HepG2 (cell line): ENCODE data around the gene SLIT1. TPM values are rescaled to one million over a fixed set of nuclear protein-coding genes. Genes with fewer than 3 reads are reported as not detected.
A peak's percentile ranks its signal among the peaks of the same experiment; 100 is the strongest.

Experiments used
- E2F5 ChIP-seq: sonication (generic); formaldehyde crosslinking; conservative IDR thresholded peaks from 2 replicates; pipeline ENCODE4 v1.4.0; 2020; ENCODE audit warnings: missing genetic modification reagents
- EHMT2 ChIP-seq: fragments of 200-600 bp; sonication (generic); IDR thresholded peaks from 2 replicates; pipeline ENCODE4 v1.7.0; 2017; ENCODE audit warnings: antibody characterized with exemption, low read depth, low read length, borderline replicate concordance
- FOSL2 ChIP-seq: sonication (generic); formaldehyde crosslinking; IDR thresholded peaks from 2 replicates; pipeline ENCODE4 v1.4.0; 2020; ENCODE audit warnings: missing genetic modification reagents
- FOXK1 ChIP-seq: sonication (generic); formaldehyde crosslinking; IDR thresholded peaks from 2 replicates; pipeline ENCODE4 v1.4.0; 2020; ENCODE audit warnings: low read depth, missing genetic modification reagents, borderline replicate concordance
- FOXO4 ChIP-seq: sonication (generic); formaldehyde crosslinking; conservative IDR thresholded peaks from 2 replicates; pipeline ENCODE4 v1.8.1; 2023; ENCODE audit warnings: missing genetic modification reagents
- FOXP4 ChIP-seq: sonication (generic); formaldehyde crosslinking; IDR thresholded peaks from 2 replicates; pipeline ENCODE4 v1.4.0; 2020; ENCODE audit warnings: missing genetic modification reagents
- HNRNPLL ChIP-seq: fragments of 200-400 bp; formaldehyde crosslinking; IDR thresholded peaks from 2 replicates; pipeline ENCODE4 v1.6.1; 2017; ENCODE audit warnings: mild to moderate bottlenecking, low read depth, low read length; ENCODE audit not compliant: poor library complexity, severe bottlenecking
- NR2F1 ChIP-seq, 2 experiments: fragments of 450-650 bp in 1 of 2; formaldehyde crosslinking in 1 of 2; IDR thresholded peaks; 2 replicates each; pipeline versions ENCODE4 v1.5.0 to v1.6.1; 2016 to 2020; ENCODE audit warnings: mild to moderate bottlenecking in 1 of 2, missing compliant biosample characterization in 1 of 2, missing genetic modification reagents in 1 of 2, moderate library complexity in 1 of 2
- NRL ChIP-seq: sonication (generic); formaldehyde crosslinking; IDR thresholded peaks from 2 replicates; pipeline ENCODE4 v1.5.0; 2020; ENCODE audit warnings: missing genetic modification reagents, mild to moderate bottlenecking, moderate library complexity, borderline replicate concordance
- PRDM15 ChIP-seq: sonication (generic); formaldehyde crosslinking; IDR thresholded peaks from 2 replicates; pipeline ENCODE4 v1.4.0; 2020; ENCODE audit warnings: missing genetic modification reagents
- RARA ChIP-seq: IDR thresholded peaks from 2 replicates; pipeline ENCODE4 v1.6.1; 2016; ENCODE audit warnings: missing genetic modification reagents, missing compliant biosample characterization
- RXRB ChIP-seq: IDR thresholded peaks from 2 replicates; pipeline ENCODE4 v1.6.1; 2016; ENCODE audit warnings: borderline replicate concordance, missing genetic modification reagents, missing compliant biosample characterization
- ZBTB7A ChIP-seq: sonication (generic); formaldehyde crosslinking; IDR thresholded peaks from 2 replicates; pipeline ENCODE4 v1.8.0; 2022; ENCODE audit warnings: mild to moderate bottlenecking, missing genetic modification reagents
- ZFX ChIP-seq: sonication (generic); formaldehyde crosslinking; IDR thresholded peaks from 2 replicates; pipeline ENCODE4 v1.4.0; 2020; ENCODE audit warnings: mild to moderate bottlenecking, low read depth, missing genetic modification reagents, moderate library complexity
- ZNF3 ChIP-seq: IDR thresholded peaks from 2 replicates; pipeline ENCODE4 v1.7.0; 2017; ENCODE audit warnings: inconsistent platforms
- ZNF382 ChIP-seq: sonication (generic); formaldehyde crosslinking; IDR thresholded peaks from 2 replicates; pipeline ENCODE4 v1.5.0; 2020; ENCODE audit warnings: missing genetic modification reagents, mild to moderate bottlenecking, borderline replicate concordance
- ZNF512 ChIP-seq: sonication (generic); formaldehyde crosslinking; IDR thresholded peaks from 2 replicates; pipeline ENCODE4 v1.4.0; 2020; ENCODE audit warnings: mild to moderate bottlenecking, missing genetic modification reagents
- ZSCAN22 ChIP-seq: sonication (generic); formaldehyde crosslinking; IDR thresholded peaks from 2 replicates; pipeline ENCODE4 v1.4.0; 2020; ENCODE audit warnings: mild to moderate bottlenecking, missing genetic modification reagents
- polyA plus RNA-seq, 8 experiments: library from polyadenylated mRNA; depleted of rRNA in 3 of 8; stranded (reverse) in 7 of 8; unstranded in 1 of 8; fragments of >200 nt; fragmentation: Illumina TruSeq in 4 of 8; extraction: Trizol in 4 of 8; gene quantifications; 2 replicates each; pipeline versions ENCODE4 v1.2.1 to v1.2.3, GENCODE V29; 2011 to 2016; ENCODE audit warnings: low read depth in 4 of 8, missing spikeins in 1 of 8, mixed read lengths in 1 of 8; ENCODE audit not compliant: insufficient read depth in 1 of 8
- total RNA-seq, 5 experiments: library from RNA; depleted of rRNA; stranded (reverse); fragments of >200 nt; fragmentation: Illumina TruSeq; extraction: Trizol; gene quantifications; 2 replicates each; pipeline ENCODE4 v1.2.3, GENCODE V29; 2016; ENCODE audit warnings: low read depth in 1 of 5

The SLIT1 gene
- total and polyA plus RNA-seq, 2 of the 13 experiments (the other 11 are each of a cell fraction or from before 2014, with no cell fraction given), result 0.09 to 0.33 TPM

- TF ChIP-seq E2F5 (CRISPR knock-in tag), result no peak
- no peak for TF ChIP-seq PRDM15 (CRISPR knock-in tag)
- TF ChIP-seq RARA (CRISPR knock-in tag), result peak; percentile 69
- no peak for TF ChIP-seq ZNF512
- 0 out of 2 replicates have a peak, but pooled peaks have one; percentile 39 for TF ChIP-seq NRL (CRISPR knock-in tag)
- TF ChIP-seq FOXP4, result peak; percentile 11; the same call in 1 of the 2 replicates
- TF ChIP-seq RXRB (CRISPR knock-in tag), result peak; percentile 53; the same call in 1 of the 2 replicates
- TF ChIP-seq ZSCAN22 (CRISPR knock-in tag), result no peak
- 0 out of 2 replicates have a peak, but pooled peaks have one; percentile 51 for TF ChIP-seq FOXK1 (CRISPR knock-in tag)
- no peak for TF ChIP-seq EHMT2
- TF ChIP-seq ZNF3 (CRISPR knock-in tag), result peak; percentile 69; the same call in 1 of the 2 replicates
- TF ChIP-seq ZFX (CRISPR knock-in tag), result peak; percentile 78
- no peak for TF ChIP-seq ZBTB7A (CRISPR knock-in tag)
- no peak for TF ChIP-seq ZNF382 (CRISPR knock-in tag)
- TF ChIP-seq FOXO4 (CRISPR knock-in tag), result no peak
- peak; percentile 81 for TF ChIP-seq FOSL2 (CRISPR knock-in tag)
- TF ChIP-seq NR2F1 (CRISPR knock-in tag; IDR thresholded peaks at IDR 0.05), result peak in 1 of 2 experiments; percentile 50; a peak in 2 of 4 replicates
- no peak for TF ChIP-seq HNRNPLL
Measured at GRCh38 chr10:97000487-97001182, 185.1 kb downstream of the SLIT1 start (continued).
